ENCODE measurements around the gene UTP18.
A peak's percentile ranks its signal among the peaks of the same experiment; 100 is the strongest.
"Not testable (repeated sequence)": the region's sequence is repeated elsewhere in the genome, so short reads cannot be mapped to it uniquely, and the experiment has no call there.

The UTP18 gene

GRCh38 chr17:51258756-51259563, 1.4 kb upstream of the UTP18 start:
- peak in 4 of 56 donors; percentile 0 to 10 (median 8) for DNase-seq

- peak; percentile 69 to 100 (median 97) for DNase-seq
Measured at GRCh38 chr17:51259564-51260236, 646 bp upstream of the UTP18 start, which contains the start of gene MBTD1. MBTD1 (minus strand) TSS chr17:51260049; CDS start chr17:51225161, 34,888 bp downstream.

GRCh38 chr17:51261024-51261963, 948 bp downstream of the UTP18 start:
- peak in 15 of 56 donors; percentile 5 to 74 (median 45) for DNase-seq

- no peak for DNase-seq
Measured at GRCh38 chr17:51263006-51263405, 2.7 kb downstream of the UTP18 start.

GRCh38 chr17:51264466-51264865, 4.1 kb downstream of the UTP18 start:
- not testable (repeated sequence) for DNase-seq

GRCh38 chr17:51269991-51270390, 9.6 kb downstream of the UTP18 start:
- no peak for DNase-seq

GRCh38 chr17:51270636-51271035, 10.3 kb downstream of the UTP18 start:
- DNase-seq, result no peak

- no peak for DNase-seq
Measured at GRCh38 chr17:51272812-51273211, 12.5 kb downstream of the UTP18 start.

GRCh38 chr17:51275381-51275780, 15.0 kb downstream of the UTP18 start:
- no peak for DNase-seq

GRCh38 chr17:51279183-51279582, 18.8 kb downstream of the UTP18 start:
- no peak for DNase-seq

- DNase-seq, result no peak
Measured at GRCh38 chr17:51287412-51287811, 27.1 kb downstream of the UTP18 start.

GRCh38 chr17:51289696-51290111, 29.4 kb downstream of the UTP18 start:
- DNase-seq, result no peak

- DNase-seq, result not testable (repeated sequence)
Measured at GRCh38 chr17:51294338-51294737, 34.0 kb downstream of the UTP18 start.

GRCh38 chr17:51298508-51299371, 38.4 kb downstream of the UTP18 start:
- DNase-seq, result peak in 5 of 56 donors; percentile 2 to 10 (median 4)

GRCh38 chr17:51299859-51300258, 39.5 kb downstream of the UTP18 start:
- DNase-seq, result no peak

GRCh38 chr17:51305182-51305581, 44.8 kb downstream of the UTP18 start:
- no peak for DNase-seq

GRCh38 chr17:51312003-51312402, 51.7 kb downstream of the UTP18 start:
- DNase-seq, result not testable (repeated sequence)

GRCh38 chr17:51319186-51319585, 58.8 kb downstream of the UTP18 start:
- no peak for DNase-seq

GRCh38 chr17:51322390-51323029, 62.2 kb downstream of the UTP18 start:
- DNase-seq, result peak in 1 of 56 donors; percentile 17

GRCh38 chr17:51325471-51325870, 65.1 kb downstream of the UTP18 start:
- DNase-seq, result no peak

Data from amygdala (tissue), 56 donors.